Superior temporal gyrus (tissue), 1 donor: ENCODE measurements around the gene GLS.

Experiments
- DNase-seq: peaks from one replicate; pipeline ENCODE4 v3.0.0-alpha.2; 2016; ENCODE audit errors: extremely low spot score

The GLS gene

DNA sequence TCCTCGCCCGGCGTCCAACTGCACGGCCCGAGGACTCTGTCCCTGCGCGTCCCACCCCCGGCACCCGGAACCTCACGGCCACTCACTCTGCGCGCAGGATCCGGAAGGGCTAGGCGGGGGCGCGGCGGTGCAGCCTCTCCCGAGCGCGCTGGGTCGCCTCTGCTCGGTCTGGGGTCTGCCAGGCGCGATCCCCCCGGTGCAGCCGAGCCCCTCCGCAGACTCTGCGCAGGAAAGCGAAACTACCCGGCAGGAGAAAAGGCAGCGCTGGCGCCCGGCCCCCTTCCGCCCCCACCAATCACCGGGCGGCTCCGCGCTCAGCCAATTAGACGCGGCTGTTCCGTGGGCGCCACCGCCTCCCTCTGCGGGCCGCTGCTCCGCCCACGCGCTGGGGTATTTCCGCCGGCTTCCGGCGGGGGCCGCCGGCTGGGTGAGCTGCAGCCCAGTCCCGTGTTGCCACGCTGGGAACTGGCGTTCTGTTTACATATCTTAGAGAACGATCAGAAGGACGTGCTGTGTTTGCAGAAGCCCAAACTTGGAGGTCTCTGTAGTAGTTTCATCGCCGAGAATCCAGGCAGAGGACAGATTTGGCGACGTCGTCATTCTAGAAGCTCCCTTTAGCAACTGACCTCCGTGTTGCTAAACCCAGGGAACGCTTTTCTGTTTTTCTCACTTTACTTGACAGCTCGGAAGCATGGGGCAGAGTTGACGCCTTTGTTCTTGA is 133.5 kb downstream of the GLS start, which contains the start of gene STAT1:
Gene STAT1, minus strand, starts transcription at position 240 of the 721 bp plus-strand sequence. CDS start 4,168 bp downstream, outside the sequence.
- DNase-seq: peak; percentile 94

GRCh38 chr2:191014653-191015020 is 134.0 kb downstream of the GLS start:
- DNase-seq: no peak
